Ishikawa (cell line): Measurements from ENCODE around the gene IFI27L1.

Experiments
- CEBPB ChIP-seq: IDR thresholded peaks from 2 replicates; pipeline ENCODE4 v1.6.1; 2012
- CREB1 ChIP-seq: IDR thresholded peaks from 2 replicates; pipeline ENCODE4 v1.6.1; 2012; ENCODE audit warnings: low read depth
- EP300 ChIP-seq: IDR thresholded peaks from 2 replicates; pipeline ENCODE4 v1.6.1; 2012; ENCODE audit warnings: borderline replicate concordance
- NFIC ChIP-seq: IDR thresholded peaks from 2 replicates; pipeline ENCODE4 v1.6.1; 2012
- RAD21 ChIP-seq: IDR thresholded peaks from 2 replicates; pipeline ENCODE4 v1.6.1; 2012; ENCODE audit warnings: low read depth
- TCF12 ChIP-seq: IDR thresholded peaks from 2 replicates; pipeline ENCODE4 v1.6.1; 2012; ENCODE audit warnings: low read depth
- YY1 ChIP-seq: IDR thresholded peaks from 2 replicates; pipeline ENCODE4 v1.6.1; 2012; ENCODE audit warnings: low read depth
- ZBTB7A ChIP-seq: IDR thresholded peaks from 2 replicates; pipeline ENCODE4 v1.6.1; 2012; ENCODE audit warnings: low read depth
- TF ChIP-seq, protein P1 (sequence below): IDR thresholded peaks from 2 replicates; pipeline ENCODE4 v1.6.1; 2012; ENCODE audit warnings: low read depth, mild to moderate bottlenecking
- TF ChIP-seq, protein P2 (sequence below): IDR thresholded peaks from 2 replicates; pipeline ENCODE4 v1.6.1; 2012
- TF ChIP-seq, protein P3 (sequence below): IDR thresholded peaks from 2 replicates; pipeline ENCODE4 v1.6.1; 2012

DNA sequence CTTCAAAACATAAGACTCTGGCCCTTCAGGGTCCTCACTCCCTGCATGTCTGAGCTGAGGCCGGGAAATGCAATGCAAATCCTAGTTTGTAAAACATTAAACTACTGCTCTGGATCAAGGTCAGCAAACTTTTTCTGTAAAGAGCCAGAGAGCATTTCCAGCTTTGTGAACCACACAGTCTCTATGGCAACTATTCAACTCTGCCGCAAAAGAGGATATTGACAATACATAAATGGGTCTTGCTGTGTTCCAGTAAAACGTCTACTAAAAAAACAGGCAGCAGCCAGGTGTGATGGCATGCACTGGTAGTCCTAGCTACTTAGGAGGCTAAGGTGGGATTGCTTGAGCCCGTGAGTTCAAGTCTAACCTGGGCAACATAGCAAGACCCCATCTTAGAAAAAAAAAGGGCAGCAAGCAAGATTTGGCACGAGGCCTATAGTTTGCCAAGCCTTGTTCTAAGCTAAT, 22.4 kb upstream of the IFI27L1 start:
- TF ChIP-seq CREB1 (no peak), EP300 (no peak), CEBPB (no peak), NFIC (no peak), TCF12 (no peak), YY1 (no peak), RAD21 (no peak), ZBTB7A (no peak)
- TF ChIP-seq, protein P1, sequence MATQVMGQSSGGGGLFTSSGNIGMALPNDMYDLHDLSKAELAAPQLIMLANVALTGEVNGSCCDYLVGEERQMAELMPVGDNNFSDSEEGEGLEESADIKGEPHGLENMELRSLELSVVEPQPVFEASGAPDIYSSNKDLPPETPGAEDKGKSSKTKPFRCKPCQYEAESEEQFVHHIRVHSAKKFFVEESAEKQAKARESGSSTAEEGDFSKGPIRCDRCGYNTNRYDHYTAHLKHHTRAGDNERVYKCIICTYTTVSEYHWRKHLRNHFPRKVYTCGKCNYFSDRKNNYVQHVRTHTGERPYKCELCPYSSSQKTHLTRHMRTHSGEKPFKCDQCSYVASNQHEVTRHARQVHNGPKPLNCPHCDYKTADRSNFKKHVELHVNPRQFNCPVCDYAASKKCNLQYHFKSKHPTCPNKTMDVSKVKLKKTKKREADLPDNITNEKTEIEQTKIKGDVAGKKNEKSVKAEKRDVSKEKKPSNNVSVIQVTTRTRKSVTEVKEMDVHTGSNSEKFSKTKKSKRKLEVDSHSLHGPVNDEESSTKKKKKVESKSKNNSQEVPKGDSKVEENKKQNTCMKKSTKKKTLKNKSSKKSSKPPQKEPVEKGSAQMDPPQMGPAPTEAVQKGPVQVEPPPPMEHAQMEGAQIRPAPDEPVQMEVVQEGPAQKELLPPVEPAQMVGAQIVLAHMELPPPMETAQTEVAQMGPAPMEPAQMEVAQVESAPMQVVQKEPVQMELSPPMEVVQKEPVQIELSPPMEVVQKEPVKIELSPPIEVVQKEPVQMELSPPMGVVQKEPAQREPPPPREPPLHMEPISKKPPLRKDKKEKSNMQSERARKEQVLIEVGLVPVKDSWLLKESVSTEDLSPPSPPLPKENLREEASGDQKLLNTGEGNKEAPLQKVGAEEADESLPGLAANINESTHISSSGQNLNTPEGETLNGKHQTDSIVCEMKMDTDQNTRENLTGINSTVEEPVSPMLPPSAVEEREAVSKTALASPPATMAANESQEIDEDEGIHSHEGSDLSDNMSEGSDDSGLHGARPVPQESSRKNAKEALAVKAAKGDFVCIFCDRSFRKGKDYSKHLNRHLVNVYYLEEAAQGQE = no peak
- TF ChIP-seq, protein P2, sequence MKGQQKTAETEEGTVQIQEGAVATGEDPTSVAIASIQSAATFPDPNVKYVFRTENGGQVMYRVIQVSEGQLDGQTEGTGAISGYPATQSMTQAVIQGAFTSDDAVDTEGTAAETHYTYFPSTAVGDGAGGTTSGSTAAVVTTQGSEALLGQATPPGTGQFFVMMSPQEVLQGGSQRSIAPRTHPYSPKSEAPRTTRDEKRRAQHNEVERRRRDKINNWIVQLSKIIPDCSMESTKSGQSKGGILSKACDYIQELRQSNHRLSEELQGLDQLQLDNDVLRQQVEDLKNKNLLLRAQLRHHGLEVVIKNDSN = no peak
- TF ChIP-seq, protein P3, sequence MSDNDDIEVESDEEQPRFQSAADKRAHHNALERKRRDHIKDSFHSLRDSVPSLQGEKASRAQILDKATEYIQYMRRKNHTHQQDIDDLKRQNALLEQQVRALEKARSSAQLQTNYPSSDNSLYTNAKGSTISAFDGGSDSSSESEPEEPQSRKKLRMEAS = no peak
